Mesothelial cell of epicardium (in vitro differentiated cells): ENCODE measurements around the gene FAM217B. TPM values are rescaled to one million over a fixed set of nuclear protein-coding genes. Genes with fewer than 3 reads are reported as not detected.

Experiments used
- DNase-seq, 2 experiments: peaks; one replicate each; pipeline ENCODE4 v3.0.0; 2021; ENCODE audit warnings: low spot score in 2 of 2; ENCODE audit not compliant: unreplicated experiment in 2 of 2
- H3K27ac Mint-ChIP-seq: 2 replicates; pipeline ENCODE4 v1.8.0; 2021; ENCODE audit warnings: mixed read lengths
- H3K27me3 Mint-ChIP-seq: 2 replicates; pipeline ENCODE4 v1.8.0; 2021; ENCODE audit warnings: low read depth, mixed read lengths
- H3K36me3 Mint-ChIP-seq: 2 replicates; pipeline ENCODE4 v1.8.0; 2021; ENCODE audit warnings: mixed read lengths
- H3K4me1 Mint-ChIP-seq: 2 replicates; pipeline ENCODE4 v1.8.0; 2021; ENCODE audit warnings: mixed read lengths
- H3K4me3 Mint-ChIP-seq: 2 replicates; pipeline ENCODE4 v1.8.0; 2021; ENCODE audit warnings: mild to moderate bottlenecking, moderate library complexity, mixed read lengths
- H3K9me3 Mint-ChIP-seq: 2 replicates; pipeline ENCODE4 v1.8.0; 2021; ENCODE audit warnings: mixed read lengths
- total RNA-seq: library from RNA; stranded (reverse); gene quantifications from 3 replicates; pipeline ENCODE4 v1.2.1, GENCODE V29; 2021
- TF ChIP-seq, protein P1 (sequence below): fragments of 200-600 bp; sonication (generic); IDR thresholded peaks from one replicate; pipeline ENCODE4 v1.5.0; 2021; ENCODE audit warnings: antibody characterized with exemption; ENCODE audit not compliant: unreplicated experiment

FAM217B gene
- total RNA-seq, 1 donor from 2014 or later = 25.7 TPM

DNA sequence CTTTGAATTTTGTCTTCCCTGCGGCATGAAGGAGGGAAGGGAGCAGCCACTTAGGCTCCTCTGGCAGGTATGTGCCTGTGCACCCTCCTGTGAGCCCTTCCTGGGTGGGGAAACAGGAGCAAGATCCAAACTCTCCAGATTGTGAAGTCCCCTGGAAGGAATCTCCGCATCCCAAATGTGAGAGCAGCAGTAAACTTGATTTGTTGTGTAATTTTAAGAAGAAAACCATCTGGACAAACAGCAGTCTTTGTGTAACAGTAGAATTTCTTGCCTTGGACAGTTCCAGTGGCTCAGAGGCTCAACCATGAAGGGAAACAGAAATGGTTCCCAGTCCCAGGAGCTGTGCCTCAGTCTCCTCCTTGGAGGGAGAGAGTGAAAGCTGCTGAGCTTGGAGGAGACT lies 57.7 kb downstream of the FAM217B start:
- DNase-seq = no peak
- no peaks in the 10 kb centered on the region for H3K36me3 Mint-ChIP-seq
- peaks cover 13% of the 10 kb centered on the region for H3K4me1 Mint-ChIP-seq
- H3K4me3 Mint-ChIP-seq = no peak overlapping the region
- no peak overlapping the region for H3K27ac Mint-ChIP-seq
- H3K9me3 Mint-ChIP-seq = no peaks in the 10 kb centered on the region
- H3K27me3 Mint-ChIP-seq = peaks cover 31% of the 10 kb centered on the region
- TF ChIP-seq, protein P1, sequence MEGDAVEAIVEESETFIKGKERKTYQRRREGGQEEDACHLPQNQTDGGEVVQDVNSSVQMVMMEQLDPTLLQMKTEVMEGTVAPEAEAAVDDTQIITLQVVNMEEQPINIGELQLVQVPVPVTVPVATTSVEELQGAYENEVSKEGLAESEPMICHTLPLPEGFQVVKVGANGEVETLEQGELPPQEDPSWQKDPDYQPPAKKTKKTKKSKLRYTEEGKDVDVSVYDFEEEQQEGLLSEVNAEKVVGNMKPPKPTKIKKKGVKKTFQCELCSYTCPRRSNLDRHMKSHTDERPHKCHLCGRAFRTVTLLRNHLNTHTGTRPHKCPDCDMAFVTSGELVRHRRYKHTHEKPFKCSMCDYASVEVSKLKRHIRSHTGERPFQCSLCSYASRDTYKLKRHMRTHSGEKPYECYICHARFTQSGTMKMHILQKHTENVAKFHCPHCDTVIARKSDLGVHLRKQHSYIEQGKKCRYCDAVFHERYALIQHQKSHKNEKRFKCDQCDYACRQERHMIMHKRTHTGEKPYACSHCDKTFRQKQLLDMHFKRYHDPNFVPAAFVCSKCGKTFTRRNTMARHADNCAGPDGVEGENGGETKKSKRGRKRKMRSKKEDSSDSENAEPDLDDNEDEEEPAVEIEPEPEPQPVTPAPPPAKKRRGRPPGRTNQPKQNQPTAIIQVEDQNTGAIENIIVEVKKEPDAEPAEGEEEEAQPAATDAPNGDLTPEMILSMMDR = no peak

Other genes with a start within 250 kb of the FAM217B start
- 1.8 to 2.8 TPM (median 2.3 TPM) in 3 replicates for gene SYCP2, start 6.8 kb upstream of the FAM217B start, total RNA-seq
- 4.5 to 5.1 TPM (median 4.5 TPM) in 3 replicates for gene PPP1R3D, start 84 bp upstream of the FAM217B start, total RNA-seq
- gene CDH26, start 18.0 kb downstream of the FAM217B start, total RNA-seq = 0.49 to 0.88 TPM (median 0.71 TPM) in 3 replicates